Measurements from ENCODE around the gene COBL. TPM values are rescaled to one million over a fixed set of nuclear protein-coding genes. Genes with fewer than 3 reads are reported as not detected.

Gene COBL
- total and polyA plus RNA-seq, 2 of the 4 experiments (the other 2 are of a cell fraction) = under 0.01 TPM; not detected in 1

DNA sequence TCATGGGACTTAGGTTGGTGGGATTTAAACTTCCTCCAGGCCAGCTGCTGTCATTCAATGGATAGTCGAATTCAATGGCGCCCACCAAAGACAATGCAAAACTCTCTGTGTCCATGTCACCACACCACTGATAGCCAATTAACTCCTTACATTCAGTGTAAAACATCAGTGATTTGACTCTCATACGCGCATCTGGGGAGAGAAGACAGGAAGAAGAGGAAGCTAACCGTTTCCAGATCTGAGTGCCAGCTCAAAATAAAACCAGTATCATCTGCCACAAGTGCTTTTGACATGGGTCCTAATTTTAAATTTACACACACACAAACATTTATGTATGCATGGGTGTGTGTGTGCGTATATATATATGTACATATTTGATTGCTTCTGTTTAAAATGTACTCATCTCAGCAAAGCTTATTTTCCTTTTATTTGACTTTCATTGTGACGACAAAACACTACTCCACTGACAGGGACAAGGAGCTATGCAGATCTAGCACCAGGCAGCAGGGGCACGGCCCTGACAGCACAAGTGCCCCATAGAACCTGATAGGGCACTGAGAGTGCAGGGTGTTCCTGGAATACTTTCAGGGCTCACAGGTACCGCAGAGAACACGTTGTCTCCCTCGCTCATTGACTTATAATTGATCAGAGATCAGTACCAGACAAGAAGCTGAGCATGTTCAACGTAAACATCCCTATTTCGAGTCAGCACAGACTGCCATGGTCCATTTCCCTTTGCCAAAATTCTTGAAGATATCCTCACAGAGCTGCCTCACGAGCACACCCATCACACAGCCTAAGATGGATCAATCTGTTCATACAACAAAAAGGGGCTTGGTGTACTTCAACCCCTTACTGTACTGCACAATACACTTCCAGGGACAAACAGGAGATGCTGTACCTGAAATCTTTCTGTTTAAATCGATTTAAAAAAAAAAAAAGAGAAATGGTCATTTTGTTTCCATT, 176.1 kb downstream of the COBL start:
- Histone ChIP-seq H2AK5ac (ENCODE audit: low read depth, low read length) (no peak overlapping the region), H3K9ac (ENCODE audit: low read depth, low read length) (no peak overlapping the region), H3K4me3 (ENCODE audit: insufficient read depth, low read depth, low read length) (no peak overlapping the region), H2AFZ (replicated peaks; ENCODE audit: low read length, poor library complexity) (no peak overlapping the region), H4K5ac (ENCODE audit: low read depth, low read length) (no peak overlapping the region), H3K23ac (ENCODE audit: low read depth, low read length) (no peak overlapping the region), H2BK20ac (ENCODE audit: low read depth, low read length) (no peak overlapping the region), H3K4me1 (ENCODE audit: control insufficient read depth, insufficient read depth, low read length) (no peaks in the 10 kb centered on the region), H3K18ac (ENCODE audit: low read depth, low read length) (no peak overlapping the region), H3K4ac (ENCODE audit: low read depth, low read length) (no peak overlapping the region), H3K36me3 (ENCODE audit: control insufficient read depth, insufficient read depth, low read length) (no peaks in the 10 kb centered on the region), H2BK5ac (ENCODE audit: low read depth, low read length, poor library complexity, severe bottlenecking) (no peak overlapping the region), H3K9me3 (ENCODE audit: control insufficient read depth, insufficient read depth, low read length) (no peaks in the 10 kb centered on the region), H3K27ac (ENCODE audit: insufficient read depth, low read length) (no peak overlapping the region), H3K14ac (replicated peaks; ENCODE audit: low read depth, low read length) (no peak overlapping the region), H2BK15ac (ENCODE audit: low read depth, low read length) (no peak overlapping the region), H4K91ac (ENCODE audit: insufficient read depth, low read depth, low read length) (no peak overlapping the region), H2BK120ac (ENCODE audit: low read depth, low read length) (no peak overlapping the region), H4K8ac (ENCODE audit: low read depth in 2 of 2, low read length in 2 of 2) (no peak overlapping the region), H3K27me3 (ENCODE audit: control insufficient read depth, insufficient read depth, low read length) (no peaks in the 10 kb centered on the region; the same call in 1 of the 2 replicates), H4K20me1 (ENCODE audit: insufficient read depth, low read length) (no peaks in the 10 kb centered on the region), H2AK9ac (replicated peaks; ENCODE audit: low read depth, low read length, poor library complexity) (no peak overlapping the region), H3K56ac (ENCODE audit: extremely low read depth, insufficient read depth, low read length) (no peak overlapping the region), H3K79me1 (ENCODE audit: low read depth in 1 of 2, low read length in 2 of 2) (no peaks in the 10 kb centered on the region), H3K9me1 (ENCODE audit: insufficient read depth, low read length) (0 out of 2 replicates have a peak, but pooled peaks cover 3% of the 10 kb centered on the region), H3K4me2 (ENCODE audit: low read depth, low read length) (no peak overlapping the region)
- ATAC-seq (ENCODE audit: low read depth) (no peak), DNase-seq (no peak)
- TF ChIP-seq MAZ (IDR thresholded peaks at IDR 0.05; ENCODE audit: borderline replicate concordance, low read depth, low read length) = no peak
- TF ChIP-seq, protein P1, sequence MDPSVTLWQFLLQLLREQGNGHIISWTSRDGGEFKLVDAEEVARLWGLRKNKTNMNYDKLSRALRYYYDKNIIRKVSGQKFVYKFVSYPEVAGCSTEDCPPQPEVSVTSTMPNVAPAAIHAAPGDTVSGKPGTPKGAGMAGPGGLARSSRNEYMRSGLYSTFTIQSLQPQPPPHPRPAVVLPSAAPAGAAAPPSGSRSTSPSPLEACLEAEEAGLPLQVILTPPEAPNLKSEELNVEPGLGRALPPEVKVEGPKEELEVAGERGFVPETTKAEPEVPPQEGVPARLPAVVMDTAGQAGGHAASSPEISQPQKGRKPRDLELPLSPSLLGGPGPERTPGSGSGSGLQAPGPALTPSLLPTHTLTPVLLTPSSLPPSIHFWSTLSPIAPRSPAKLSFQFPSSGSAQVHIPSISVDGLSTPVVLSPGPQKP (IDR thresholded peaks at IDR 0.05; ENCODE audit: borderline replicate concordance, low read depth, low read length) = no peak
- no peak for TF ChIP-seq FOS (IDR thresholded peaks at IDR 0.05; ENCODE audit: low read depth, low read length)
- TF ChIP-seq, protein P2, sequence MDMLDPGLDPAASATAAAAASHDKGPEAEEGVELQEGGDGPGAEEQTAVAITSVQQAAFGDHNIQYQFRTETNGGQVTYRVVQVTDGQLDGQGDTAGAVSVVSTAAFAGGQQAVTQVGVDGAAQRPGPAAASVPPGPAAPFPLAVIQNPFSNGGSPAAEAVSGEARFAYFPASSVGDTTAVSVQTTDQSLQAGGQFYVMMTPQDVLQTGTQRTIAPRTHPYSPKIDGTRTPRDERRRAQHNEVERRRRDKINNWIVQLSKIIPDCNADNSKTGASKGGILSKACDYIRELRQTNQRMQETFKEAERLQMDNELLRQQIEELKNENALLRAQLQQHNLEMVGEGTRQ (IDR thresholded peaks at IDR 0.05; ENCODE audit: low read depth, low read length) = no peak
- no peak for TF ChIP-seq MXI1 (IDR thresholded peaks at IDR 0.05; ENCODE audit: borderline replicate concordance, low read depth, low read length)
- TF ChIP-seq RFX5 (IDR thresholded peaks at IDR 0.05; ENCODE audit: low read depth, low read length) = no peak
- TF ChIP-seq, protein P3, sequence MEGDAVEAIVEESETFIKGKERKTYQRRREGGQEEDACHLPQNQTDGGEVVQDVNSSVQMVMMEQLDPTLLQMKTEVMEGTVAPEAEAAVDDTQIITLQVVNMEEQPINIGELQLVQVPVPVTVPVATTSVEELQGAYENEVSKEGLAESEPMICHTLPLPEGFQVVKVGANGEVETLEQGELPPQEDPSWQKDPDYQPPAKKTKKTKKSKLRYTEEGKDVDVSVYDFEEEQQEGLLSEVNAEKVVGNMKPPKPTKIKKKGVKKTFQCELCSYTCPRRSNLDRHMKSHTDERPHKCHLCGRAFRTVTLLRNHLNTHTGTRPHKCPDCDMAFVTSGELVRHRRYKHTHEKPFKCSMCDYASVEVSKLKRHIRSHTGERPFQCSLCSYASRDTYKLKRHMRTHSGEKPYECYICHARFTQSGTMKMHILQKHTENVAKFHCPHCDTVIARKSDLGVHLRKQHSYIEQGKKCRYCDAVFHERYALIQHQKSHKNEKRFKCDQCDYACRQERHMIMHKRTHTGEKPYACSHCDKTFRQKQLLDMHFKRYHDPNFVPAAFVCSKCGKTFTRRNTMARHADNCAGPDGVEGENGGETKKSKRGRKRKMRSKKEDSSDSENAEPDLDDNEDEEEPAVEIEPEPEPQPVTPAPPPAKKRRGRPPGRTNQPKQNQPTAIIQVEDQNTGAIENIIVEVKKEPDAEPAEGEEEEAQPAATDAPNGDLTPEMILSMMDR (conservative IDR thresholded peaks at IDR 0.05; ENCODE audit: low read depth, low read length) = no peak
- no peak for TF ChIP-seq POLR2A (IDR thresholded peaks at IDR 0.05; ENCODE audit: low read depth, low read length)
- TF ChIP-seq RCOR1 (IDR thresholded peaks at IDR 0.05; ENCODE audit: insufficient replicate concordance, low read length) = no peak
- no peak for TF ChIP-seq MAFK (IDR thresholded peaks at IDR 0.05; ENCODE audit: low read depth, low read length)
- TF ChIP-seq BHLHE40 (IDR thresholded peaks at IDR 0.05; ENCODE audit: low read depth, low read length) = no peak
- ChIA-PET POLR2A (ENCODE audit: unreplicated experiment) (no interaction called here), CTCF (interaction anchor here (0.6 to 2.2 kb wide), 42 partner anchors 11 to 911 kb away, joined by 3 to 25 read pairs (median 4); no protein-coding TSS in a partner anchor)
- WGBS, 2 experiments (ENCODE audit: extremely low coverage in 2 of 2, insufficient read length in 1 of 2) = 62% methylated on average over 4 of the region's 15 CpGs; no CpG with 5 or more reads in 1 of the 2 experiments
- in situ Hi-C loops (cut with MboI; ENCODE audit: low sequenced_read_pairs) (loop anchor here (5.0 kb wide), 1 partner anchor 673 kb away; no protein-coding TSS in a partner anchor), intact Hi-C loops (cut with micrococcal nuclease) (loop anchor here (1.0 to 5.0 kb wide), 4 partner anchors 348 to 672 kb away; no protein-coding TSS in a partner anchor), dilution Hi-C loops (cut with HindIII; ENCODE audit: low sequenced_read_pairs, unreplicated experiment) (no loop called here)
- no TSS peak for BruUV-seq (replicated peaks)

All from IMR-90 (cell line).